ENCODE data around the gene VIL1. TPM values are rescaled to one million over a fixed set of nuclear protein-coding genes. Genes with fewer than 3 reads are reported as not detected.
A peak's percentile ranks its signal among the peaks of the same experiment; 100 is the strongest.

VIL1 gene
- total and polyA plus RNA-seq, 2 donors: 0.08 TPM; not detected in 1

GRCh38 chr2:218429911-218430692 is 11.2 kb downstream of the VIL1 start:
- H3K27ac ChIP-seq (ENCODE audit: low read depth): no peak overlapping the region
- 68% methylated on average over 9 of the region's 9 CpGs for WGBS

GRCh38 chr2:218430721-218431120 is 11.8 kb downstream of the VIL1 start:
- Histone ChIP-seq H3K4me1 (ENCODE audit: insufficient read depth) (peaks cover 2% of the 10 kb centered on the region), H3K27ac (ENCODE audit: low read depth) (no peak overlapping the region), H3K4me3 (ENCODE audit: low read depth, low read length) (no peak overlapping the region), H3K36me3 (ENCODE audit: insufficient read depth) (no peaks in the 10 kb centered on the region)
- no peak for DNase-seq (ENCODE audit: extremely low spot score)
- WGBS: 95% methylated on average over 11 of the region's 11 CpGs

More at GRCh38 chr2:218429911-218430692, 11.2 kb downstream of the VIL1 start:
- no peak for DNase-seq (ENCODE audit: extremely low spot score)
- H3K4me1 ChIP-seq (ENCODE audit: insufficient read depth): no peaks in the 10 kb centered on the region
- no peaks in the 10 kb centered on the region for H3K36me3 ChIP-seq (ENCODE audit: insufficient read depth)
- H3K4me3 ChIP-seq (ENCODE audit: low read depth, low read length): no peak overlapping the region

GRCh38 chr2:218431878-218432277 is 13.0 kb downstream of the VIL1 start:
- no peak overlapping the region for H3K4me3 ChIP-seq (ENCODE audit: low read depth, low read length)
- no peaks in the 10 kb centered on the region for H3K36me3 ChIP-seq (ENCODE audit: insufficient read depth)
- H3K4me1 ChIP-seq (ENCODE audit: insufficient read depth): peaks cover 2% of the 10 kb centered on the region
- DNase-seq (ENCODE audit: extremely low spot score): no peak
- H3K27ac ChIP-seq (ENCODE audit: low read depth): no peak overlapping the region
- 94% methylated on average over 10 of the region's 10 CpGs for WGBS

- DNase-seq (ENCODE audit: extremely low spot score): no peak
- H3K36me3 ChIP-seq (ENCODE audit: insufficient read depth): no peaks in the 10 kb centered on the region
- no peak overlapping the region for H3K27ac ChIP-seq (ENCODE audit: low read depth)
- H3K4me3 ChIP-seq (ENCODE audit: low read depth, low read length): no peak overlapping the region
- WGBS: 96% methylated on average over 8 of the region's 8 CpGs
- peaks cover 2% of the 10 kb centered on the region for H3K4me1 ChIP-seq (ENCODE audit: insufficient read depth)
These were observed 13.9 kb downstream of the VIL1 start for GRCh38 chr2:218432676-218433365.

- DNase-seq (ENCODE audit: extremely low spot score): no peak
- peaks cover 2% of the 10 kb centered on the region for H3K4me1 ChIP-seq (ENCODE audit: insufficient read depth)
- no peak overlapping the region for H3K27ac ChIP-seq (ENCODE audit: low read depth)
- no peak overlapping the region for H3K4me3 ChIP-seq (ENCODE audit: low read depth, low read length)
- WGBS: 96% methylated on average over 9 of the region's 9 CpGs
- H3K36me3 ChIP-seq (ENCODE audit: insufficient read depth): no peaks in the 10 kb centered on the region
These were observed 15.5 kb downstream of the VIL1 start for GRCh38 chr2:218434456-218434855.

- Histone ChIP-seq H3K27ac (ENCODE audit: low read depth) (no peak overlapping the region), H3K4me1 (ENCODE audit: insufficient read depth) (peaks cover 2% of the 10 kb centered on the region), H3K36me3 (ENCODE audit: insufficient read depth) (no peaks in the 10 kb centered on the region), H3K4me3 (ENCODE audit: low read depth, low read length) (no peak overlapping the region)
- 94% methylated on average over 11 of the region's 11 CpGs for WGBS
- DNase-seq (ENCODE audit: extremely low spot score): no peak
These were observed 16.4 kb downstream of the VIL1 start for GRCh38 chr2:218435003-218435982.

DNA sequence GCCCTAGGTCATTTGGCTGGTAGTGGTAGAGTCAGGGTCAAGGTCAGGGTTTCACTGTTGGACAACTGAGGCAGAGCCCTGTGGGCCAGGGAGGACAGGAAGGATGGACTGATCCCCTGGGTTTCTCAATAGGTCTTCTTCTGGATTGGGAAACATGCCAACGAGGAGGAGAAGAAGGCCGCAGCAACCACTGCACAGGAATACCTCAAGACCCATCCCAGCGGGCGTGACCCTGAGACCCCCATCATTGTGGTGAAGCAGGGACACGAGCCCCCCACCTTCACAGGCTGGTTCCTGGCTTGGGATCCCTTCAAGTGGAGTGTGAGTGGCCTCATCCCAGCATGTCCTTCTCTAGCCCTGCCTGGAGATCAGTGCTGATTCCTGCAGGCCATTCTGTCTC is 18.1 kb downstream of the VIL1 start:
- DNase-seq (ENCODE audit: extremely low spot score): no peak
- Histone ChIP-seq H3K27ac (ENCODE audit: low read depth) (no peak overlapping the region), H3K4me3 (ENCODE audit: low read depth, low read length) (no peak overlapping the region), H3K4me1 (ENCODE audit: insufficient read depth) (peaks cover 2% of the 10 kb centered on the region), H3K36me3 (ENCODE audit: insufficient read depth) (no peaks in the 10 kb centered on the region)
- 91% methylated on average over 5 of the region's 5 CpGs for WGBS

DNA sequence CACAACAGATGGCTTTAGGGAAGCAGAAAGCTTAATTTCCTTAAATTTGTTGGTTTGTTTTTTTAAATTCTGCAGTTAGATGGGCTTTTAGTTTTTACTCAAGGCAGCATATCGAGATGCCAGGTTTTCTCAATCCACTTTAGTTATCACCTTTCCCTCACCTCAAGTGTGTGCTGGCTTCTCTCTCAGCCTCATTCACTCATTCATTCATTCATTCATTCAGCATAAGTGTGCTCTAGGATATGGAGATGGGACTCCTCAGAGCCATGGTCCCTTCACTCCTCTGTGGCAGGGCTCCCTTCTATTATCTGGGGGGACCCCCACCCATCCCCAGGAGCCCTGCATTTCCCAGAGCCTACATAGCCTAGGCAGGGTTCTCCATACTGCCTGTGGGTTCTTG is 19.0 kb downstream of the VIL1 start:
- 96% methylated on average over 1 of the region's 1 CpG for WGBS
- no peak overlapping the region for H3K4me3 ChIP-seq (ENCODE audit: low read depth, low read length)
- no peak for DNase-seq (ENCODE audit: extremely low spot score)
- no peaks in the 10 kb centered on the region for H3K36me3 ChIP-seq (ENCODE audit: insufficient read depth)
- peaks cover 2% of the 10 kb centered on the region for H3K4me1 ChIP-seq (ENCODE audit: insufficient read depth)
- H3K27ac ChIP-seq (ENCODE audit: low read depth): peak overlapping the region; percentile 86

DNA sequence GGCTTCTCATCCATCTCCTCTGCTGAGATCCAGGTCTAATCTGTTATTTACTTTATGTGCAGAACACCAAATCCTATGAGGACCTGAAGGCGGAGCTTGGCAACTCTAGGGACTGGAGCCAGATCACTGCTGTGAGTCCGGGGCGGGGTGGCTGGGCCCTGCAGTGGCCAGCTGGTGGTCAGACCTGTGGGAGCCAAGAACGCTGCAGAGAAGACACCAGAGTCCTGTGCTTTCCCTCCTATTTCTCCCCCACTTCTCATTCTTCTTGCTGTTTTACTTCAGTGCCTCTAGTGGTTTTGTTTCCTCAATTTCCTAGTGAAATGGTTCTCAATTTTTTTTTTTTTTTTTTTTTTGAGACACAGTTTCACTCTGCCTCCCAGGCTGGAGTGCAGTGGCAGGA is 19.7 kb downstream of the VIL1 start:
- H3K27ac ChIP-seq (ENCODE audit: low read depth): no peak overlapping the region
- no peaks in the 10 kb centered on the region for H3K36me3 ChIP-seq (ENCODE audit: insufficient read depth)
- H3K4me1 ChIP-seq (ENCODE audit: insufficient read depth): peaks cover 2% of the 10 kb centered on the region
- WGBS: 31% methylated on average over 4 of the region's 4 CpGs
- DNase-seq (ENCODE audit: extremely low spot score): no peak
- no peak overlapping the region for H3K4me3 ChIP-seq (ENCODE audit: low read depth, low read length)

- no peak overlapping the region for H3K4me3 ChIP-seq (ENCODE audit: low read depth, low read length)
- DNase-seq (ENCODE audit: extremely low spot score): no peak
- WGBS: 97% methylated on average over 7 of the region's 7 CpGs
- H3K4me1 ChIP-seq (ENCODE audit: insufficient read depth): no peaks in the 10 kb centered on the region
- no peak overlapping the region for H3K27ac ChIP-seq (ENCODE audit: low read depth)
- H3K36me3 ChIP-seq (ENCODE audit: insufficient read depth): no peaks in the 10 kb centered on the region
These were observed 25.9 kb downstream of the VIL1 start for GRCh38 chr2:218444692-218445357.

- no peak overlapping the region for H3K4me3 ChIP-seq (ENCODE audit: low read depth, low read length)
- no peak for DNase-seq (ENCODE audit: extremely low spot score)
- H3K36me3 ChIP-seq (ENCODE audit: insufficient read depth): no peaks in the 10 kb centered on the region
These were observed 26.7 kb downstream of the VIL1 start for GRCh38 chr2:218445602-218446001.

GRCh38 chr2:218446547-218446946 is 27.6 kb downstream of the VIL1 start:
- Histone ChIP-seq H3K27ac (ENCODE audit: low read depth) (no peak overlapping the region), H3K4me1 (ENCODE audit: insufficient read depth) (no peaks in the 10 kb centered on the region), H3K36me3 (ENCODE audit: insufficient read depth) (no peaks in the 10 kb centered on the region), H3K4me3 (ENCODE audit: low read depth, low read length) (no peak overlapping the region)
- DNase-seq (ENCODE audit: extremely low spot score): no peak
- 97% methylated on average over 6 of the region's 6 CpGs for WGBS

More at GRCh38 chr2:218445602-218446001, 26.7 kb downstream of the VIL1 start:
- no peaks in the 10 kb centered on the region for H3K4me1 ChIP-seq (ENCODE audit: insufficient read depth)
- no peak overlapping the region for H3K27ac ChIP-seq (ENCODE audit: low read depth)

- no peaks in the 10 kb centered on the region for H3K36me3 ChIP-seq (ENCODE audit: insufficient read depth)
- 98% methylated on average over 2 of the region's 2 CpGs for WGBS
- H3K4me1 ChIP-seq (ENCODE audit: insufficient read depth): no peaks in the 10 kb centered on the region
- DNase-seq (ENCODE audit: extremely low spot score): no peak
- H3K4me3 ChIP-seq (ENCODE audit: low read depth, low read length): no peak overlapping the region
- no peak overlapping the region for H3K27ac ChIP-seq (ENCODE audit: low read depth)
These were observed 28.1 kb downstream of the VIL1 start for GRCh38 chr2:218447072-218447471.

All from urinary bladder (tissue), 4 donors.